GM12892 (cell line): ENCODE results near the gene KIF25.

Source experiments
- POLR2A ChIP-seq: IDR thresholded peaks from 2 replicates; pipeline ENCODE4 v1.6.1; 2011; ENCODE audit warnings: low read depth, low read length, control low read depth
- POLR2AphosphoS5 ChIP-seq: IDR thresholded peaks from 2 replicates; pipeline ENCODE4 v1.6.1; 2011; ENCODE audit warnings: low read depth, low read length, control low read depth
- TAF1 ChIP-seq: IDR thresholded peaks from 2 replicates; pipeline ENCODE4 v1.6.1; 2011; ENCODE audit warnings: low read depth, mild to moderate bottlenecking, control low read depth, low read length, borderline replicate concordance

DNA sequence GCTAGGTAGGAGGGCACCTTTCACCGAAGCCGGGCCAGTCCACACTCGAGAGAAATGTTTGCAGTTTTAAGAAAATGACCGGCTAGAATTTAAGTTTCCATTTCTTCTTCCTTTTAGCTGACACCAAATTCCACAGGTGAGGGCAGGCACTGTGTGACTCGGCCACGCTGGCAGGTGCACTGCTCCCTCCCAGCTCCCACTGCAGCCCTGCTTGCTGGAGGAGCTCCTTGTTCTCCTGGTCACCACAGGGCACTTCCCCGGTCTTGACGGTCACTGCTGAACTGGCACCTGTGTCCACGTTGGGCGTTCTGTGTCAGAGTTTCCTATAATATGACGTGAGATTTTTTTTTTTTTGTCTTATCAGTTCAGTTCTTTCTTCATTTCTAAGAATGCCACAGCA, 3.6 kb upstream of the KIF25 start:
- TF ChIP-seq POLR2A (no peak), POLR2AphosphoS5 (no peak), TAF1 (no peak)
